ENCODE results near the gene RDH16.
"Not testable (repeated sequence)": the region's sequence is repeated elsewhere in the genome, so short reads cannot be mapped to it uniquely, and the experiment has no call there.

- TF ChIP-seq POLR2A (IDR thresholded peaks at IDR 0.05): not testable (repeated sequence)
- TF ChIP-seq, protein P1, sequence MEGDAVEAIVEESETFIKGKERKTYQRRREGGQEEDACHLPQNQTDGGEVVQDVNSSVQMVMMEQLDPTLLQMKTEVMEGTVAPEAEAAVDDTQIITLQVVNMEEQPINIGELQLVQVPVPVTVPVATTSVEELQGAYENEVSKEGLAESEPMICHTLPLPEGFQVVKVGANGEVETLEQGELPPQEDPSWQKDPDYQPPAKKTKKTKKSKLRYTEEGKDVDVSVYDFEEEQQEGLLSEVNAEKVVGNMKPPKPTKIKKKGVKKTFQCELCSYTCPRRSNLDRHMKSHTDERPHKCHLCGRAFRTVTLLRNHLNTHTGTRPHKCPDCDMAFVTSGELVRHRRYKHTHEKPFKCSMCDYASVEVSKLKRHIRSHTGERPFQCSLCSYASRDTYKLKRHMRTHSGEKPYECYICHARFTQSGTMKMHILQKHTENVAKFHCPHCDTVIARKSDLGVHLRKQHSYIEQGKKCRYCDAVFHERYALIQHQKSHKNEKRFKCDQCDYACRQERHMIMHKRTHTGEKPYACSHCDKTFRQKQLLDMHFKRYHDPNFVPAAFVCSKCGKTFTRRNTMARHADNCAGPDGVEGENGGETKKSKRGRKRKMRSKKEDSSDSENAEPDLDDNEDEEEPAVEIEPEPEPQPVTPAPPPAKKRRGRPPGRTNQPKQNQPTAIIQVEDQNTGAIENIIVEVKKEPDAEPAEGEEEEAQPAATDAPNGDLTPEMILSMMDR (IDR thresholded peaks at IDR 0.05): not testable (repeated sequence)
Observed at GRCh38 chr12:56963557-56963956, 6.1 kb upstream of the RDH16 start.
